ENCODE results near the gene HADHB. TPM values are rescaled to one million over a fixed set of nuclear protein-coding genes. Genes with fewer than 3 reads are reported as not detected.

Gene HADHB
- total and polyA plus RNA-seq, 2 of the 13 experiments (the other 11 are each of a cell fraction or from before 2014, with no cell fraction given): 112 to 238 TPM

- TF ChIP-seq NCOR1 (IDR thresholded peaks at IDR 0.05; ENCODE audit: borderline replicate concordance, low read length): peak; percentile 94
- peak; percentile 87 for TF ChIP-seq DMAP1 (CRISPR knock-in tag; IDR thresholded peaks at IDR 0.05)
- no peak; the same call in 1 of the 2 replicates for TF ChIP-seq SAFB2 (CRISPR knock-in tag; IDR thresholded peaks at IDR 0.05; ENCODE audit: borderline replicate concordance, low read depth)
- peak; percentile 99 for TF ChIP-seq PATZ1 (CRISPR knock-in tag; IDR thresholded peaks at IDR 0.05)
- peak; percentile 94 for TF ChIP-seq RXRB (CRISPR knock-in tag; IDR thresholded peaks at IDR 0.05; ENCODE audit: borderline replicate concordance)
- TF ChIP-seq PAF1 (CRISPR knock-in tag; IDR thresholded peaks at IDR 0.05): no peak
- peak; percentile 97 for TF ChIP-seq PCBP1 (IDR thresholded peaks at IDR 0.05; ENCODE audit: borderline replicate concordance, low read depth, low read length)
- TF ChIP-seq SMAD9 (CRISPR knock-in tag; IDR thresholded peaks at IDR 0.05): 0 out of 2 replicates have a peak, but pooled peaks have one; percentile 12
- peak; percentile 66; the same call in 1 of the 2 replicates for TF ChIP-seq ZNF619 (CRISPR knock-in tag; IDR thresholded peaks at IDR 0.05)
- no peak; the same call in 1 of the 2 replicates for TF ChIP-seq ZNF121 (CRISPR knock-in tag; IDR thresholded peaks at IDR 0.05)
- no peak for TF ChIP-seq RBAK (CRISPR knock-in tag; IDR thresholded peaks at IDR 0.05)
- peak; percentile 45; the same call in 1 of the 2 replicates for TF ChIP-seq ZBTB34 (CRISPR knock-in tag; IDR thresholded peaks at IDR 0.05)
- no peak; the same call in 1 of the 2 replicates for TF ChIP-seq ZNF124 (CRISPR knock-in tag; IDR thresholded peaks at IDR 0.05)
- TF ChIP-seq RNF2 (conservative IDR thresholded peaks at IDR 0.05; ENCODE audit: low read depth): no peak
- peak; percentile 50 for TF ChIP-seq ZNF768 (CRISPR knock-in tag; IDR thresholded peaks at IDR 0.05)
- no peak for TF ChIP-seq SMAD3 (CRISPR knock-in tag; IDR thresholded peaks at IDR 0.05)
- TF ChIP-seq RFX1 (IDR thresholded peaks at IDR 0.05): no peak
- peak; percentile 67; the same call in 1 of the 2 replicates for TF ChIP-seq SALL1 (CRISPR knock-in tag; IDR thresholded peaks at IDR 0.05)
- TF ChIP-seq MBNL3 (CRISPR knock-in tag; conservative IDR thresholded peaks at IDR 0.05): no peak
- no peak for TF ChIP-seq ZSCAN12 (CRISPR knock-in tag; IDR thresholded peaks at IDR 0.05)
- peak; percentile 38; the same call in 1 of the 2 replicates for TF ChIP-seq PBX3 (CRISPR knock-in tag; IDR thresholded peaks at IDR 0.05; ENCODE audit: borderline replicate concordance)
- peak; percentile 25; the same call in 1 of the 2 replicates for TF ChIP-seq BRD4 (CRISPR knock-in tag; IDR thresholded peaks at IDR 0.05)
- TF ChIP-seq SKI (IDR thresholded peaks at IDR 0.05; ENCODE audit: partially characterized antibody): peak; percentile 85
- peak; percentile 97 for TF ChIP-seq SRSF1 (optimal IDR thresholded peaks at IDR 0.05; ENCODE audit: low read depth, low read length)
- no peak for TF ChIP-seq HNRNPH1 (optimal IDR thresholded peaks at IDR 0.05; ENCODE audit: low read depth, low read length)
Observed at GRCh38 chr2:26244309-26245230, at the start of gene HADHB, which contains the start of gene HADHA (continued).
